Suppressor macrophage treated with lipopolysaccharide for 4 hours (primary cell): Measurements from ENCODE around the gene SPEM2.
"Not testable (repeated sequence)": the region's sequence is repeated elsewhere in the genome, so short reads cannot be mapped to it uniquely, and the experiment has no call there.

Experiments
- DNase-seq: peaks from one replicate; pipeline ENCODE4 v3.0.0-alpha.2; 2020

The SPEM2 gene

DNA sequence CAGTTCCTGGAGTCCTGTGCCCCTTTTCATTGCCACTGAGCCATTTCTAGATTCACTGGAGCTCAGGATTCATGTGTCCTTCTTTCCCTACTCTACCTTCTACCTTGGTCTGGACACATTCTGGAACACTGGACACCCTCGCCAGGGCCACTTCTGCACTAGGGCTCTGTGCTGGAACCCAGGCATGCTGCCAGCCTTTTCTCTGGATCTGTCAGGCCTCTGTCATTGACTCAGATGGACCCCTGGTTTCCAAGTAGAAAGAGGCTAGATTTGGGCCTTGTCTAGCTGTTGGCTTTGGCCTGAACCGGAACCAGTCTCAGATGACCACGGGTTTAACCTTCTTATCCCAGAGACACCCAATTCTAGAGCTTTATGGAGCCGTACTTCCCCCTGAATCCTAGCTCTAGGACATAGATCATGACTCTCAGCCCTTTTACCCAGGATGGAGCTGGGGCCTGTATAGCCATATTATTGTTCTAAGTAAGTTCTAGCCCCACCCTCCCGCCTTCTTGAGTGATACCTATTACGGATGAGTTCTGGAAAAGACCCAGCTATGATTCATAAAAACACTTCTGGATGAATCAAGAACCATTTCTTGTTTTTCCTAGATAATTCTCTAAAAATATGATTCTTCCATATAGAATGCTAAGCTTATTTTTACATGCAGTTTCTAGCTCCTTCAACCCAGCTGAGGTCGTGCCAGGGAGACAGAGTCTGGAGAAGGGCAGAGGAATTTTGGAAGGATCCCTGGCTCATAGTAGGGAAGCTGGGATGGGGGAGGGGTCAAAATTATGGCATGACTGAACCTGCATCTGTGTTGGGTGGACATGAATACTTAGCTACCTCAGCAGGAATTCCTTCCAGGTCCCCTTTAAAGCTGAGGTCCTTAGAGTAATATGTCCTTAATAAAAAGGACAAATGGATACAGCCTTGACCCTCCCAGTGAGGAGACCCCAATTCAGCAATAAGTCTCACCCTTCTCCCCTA lies 18.4 kb downstream of the SPEM2 start:
- DNase-seq, result no peak

DNA sequence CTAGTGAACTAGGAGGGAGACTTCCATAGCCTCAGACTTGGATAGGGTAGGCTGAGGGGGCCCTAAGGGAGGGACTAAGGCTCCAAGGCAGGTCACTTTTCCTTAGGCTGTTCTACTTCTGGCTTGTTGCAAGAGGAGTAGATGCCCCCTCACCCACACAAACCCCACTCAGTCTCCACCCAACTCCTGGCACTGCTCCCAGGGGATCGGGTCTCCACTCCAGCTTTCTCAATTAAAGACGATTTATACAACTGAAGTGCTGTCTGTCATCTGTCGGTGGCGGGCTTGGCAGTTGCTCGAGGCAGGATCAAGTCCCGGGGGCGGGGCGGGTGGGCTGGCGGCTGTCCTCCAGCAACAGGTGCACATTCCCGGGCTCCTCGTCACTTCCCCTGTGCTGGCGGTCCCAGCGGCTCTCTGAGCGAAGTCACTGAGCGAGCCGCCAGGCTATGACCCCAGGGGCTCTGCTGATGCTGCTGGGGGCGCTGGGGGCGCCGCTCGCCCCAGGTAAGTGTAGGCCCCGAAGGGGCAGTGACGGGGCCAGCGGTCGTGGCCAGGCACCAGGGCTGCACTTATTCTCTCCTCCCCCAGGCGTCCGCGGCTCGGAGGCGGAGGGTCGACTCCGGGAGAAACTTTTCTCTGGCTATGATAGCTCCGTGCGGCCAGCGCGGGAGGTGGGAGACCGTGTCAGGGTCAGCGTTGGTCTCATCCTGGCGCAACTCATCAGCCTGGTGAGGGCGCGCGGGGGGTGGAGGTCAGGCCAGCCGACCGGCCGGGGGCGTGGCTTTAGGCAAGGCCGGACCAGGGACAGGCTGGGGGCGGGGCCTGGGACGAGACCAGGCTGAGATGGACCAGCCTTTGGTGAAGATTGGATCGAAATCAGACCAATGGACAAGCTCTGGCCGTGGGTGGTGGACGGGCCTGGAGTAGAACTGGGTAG lies 19.5 kb downstream of the SPEM2 start, which contains the start of gene CHRNB1:
TSS of gene CHRNB1 (plus strand) at position 380 of the 937 bp plus-strand sequence. CDS start at position 447, 67 bp downstream.
- DNase-seq, result peak; percentile 84

DNA sequence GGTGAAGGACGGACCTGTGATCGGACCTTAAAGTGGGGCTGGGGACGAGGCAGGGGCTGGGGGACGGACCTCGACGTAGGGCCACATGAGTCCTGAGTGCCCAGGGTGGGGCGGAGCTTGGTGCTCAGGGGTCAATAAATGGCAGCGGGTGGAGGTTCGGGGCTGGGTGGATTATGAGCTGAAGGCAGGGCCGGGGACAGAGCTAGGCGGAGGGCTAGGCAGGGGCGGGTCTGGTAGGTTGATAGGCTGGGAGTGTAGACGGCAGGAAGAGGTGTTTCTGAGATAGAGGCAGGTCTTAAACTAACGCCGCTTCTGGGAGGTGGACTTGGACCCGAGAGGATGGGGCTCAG lies 20.2 kb downstream of the SPEM2 start:
- no peak for DNase-seq

DNA sequence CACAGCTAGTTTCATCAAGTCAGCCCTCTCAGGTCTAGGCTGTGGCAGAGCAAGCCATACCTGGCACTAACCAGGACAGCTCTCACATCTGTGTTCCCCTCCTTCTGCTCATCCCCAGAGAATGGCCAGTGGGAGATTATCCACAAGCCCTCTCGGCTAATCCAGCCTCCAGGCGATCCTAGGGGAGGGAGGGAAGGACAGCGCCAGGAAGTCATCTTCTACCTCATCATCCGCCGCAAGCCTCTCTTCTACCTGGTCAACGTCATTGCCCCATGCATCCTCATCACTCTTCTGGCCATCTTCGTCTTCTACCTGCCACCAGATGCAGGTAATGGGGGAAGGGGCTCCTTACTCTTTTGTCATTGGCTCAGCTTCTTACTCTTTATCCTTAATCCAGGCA lies 23.0 kb downstream of the SPEM2 start:
- no peak for DNase-seq

DNA sequence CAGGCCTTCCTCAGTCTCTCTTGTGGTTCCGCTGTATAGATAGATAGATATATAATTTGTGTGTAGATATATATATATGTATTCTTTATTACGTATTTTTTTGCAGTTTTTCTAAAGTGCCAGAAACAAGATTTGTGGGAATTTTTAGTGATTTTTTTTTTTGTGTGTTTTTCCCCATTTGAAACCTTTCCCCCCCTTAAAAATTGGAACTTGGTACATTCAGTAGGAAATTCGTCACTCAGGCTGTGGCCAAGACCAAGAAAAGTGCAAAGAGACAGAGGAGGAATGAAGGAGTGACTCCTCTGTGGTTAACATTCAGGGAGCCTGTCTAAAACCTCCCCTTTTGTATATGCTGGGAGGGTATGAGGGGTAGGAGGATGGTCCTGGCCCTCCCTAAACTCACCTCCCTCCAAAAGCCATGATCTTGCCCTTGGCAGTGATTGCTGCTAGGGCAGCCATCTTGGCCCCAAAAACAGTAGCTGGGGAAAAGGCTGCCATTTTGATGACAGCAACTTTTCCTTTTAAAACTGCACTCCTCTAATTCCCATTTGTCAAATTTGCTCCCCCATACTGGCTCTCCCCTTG lies 34.6 kb downstream of the SPEM2 start:
- no peak for DNase-seq

DNA sequence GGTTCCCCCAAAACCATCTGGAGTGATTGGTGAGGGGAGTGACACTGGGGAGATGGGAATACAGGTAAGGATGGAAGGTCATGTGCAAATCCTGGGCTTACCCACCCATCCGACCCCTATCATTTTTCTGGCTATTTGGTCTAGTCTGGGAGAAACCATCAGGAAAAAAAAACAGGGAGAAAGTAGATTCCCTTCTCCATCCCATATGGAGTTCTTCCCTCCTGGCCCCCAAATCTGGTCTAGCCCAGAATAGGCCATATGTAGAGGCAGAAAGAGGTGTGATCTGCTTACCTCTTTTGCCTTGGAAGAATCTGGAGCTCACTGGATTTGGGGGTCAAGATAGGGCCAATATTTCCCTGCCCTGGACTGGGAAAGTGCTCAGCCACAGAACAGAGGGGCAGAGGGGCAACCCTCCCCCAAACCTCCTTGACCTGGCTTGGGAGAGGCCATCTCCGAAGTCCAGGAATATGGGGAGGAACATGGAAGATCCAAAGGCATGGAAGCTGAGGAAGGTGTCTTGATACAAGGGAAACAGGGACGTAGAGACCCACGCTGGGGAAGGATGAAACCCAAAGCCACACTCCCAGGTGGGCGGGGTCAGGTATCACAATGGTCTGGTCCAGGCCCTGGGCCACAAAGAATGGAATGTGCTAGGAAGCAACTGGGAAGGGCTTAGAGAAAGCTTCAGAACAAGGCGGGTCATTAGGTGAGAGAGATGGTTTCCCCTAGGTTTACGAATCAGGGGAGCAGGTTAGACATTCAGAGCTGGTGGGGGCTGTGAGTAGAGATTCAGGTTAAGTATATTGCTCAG lies 35.6 kb downstream of the SPEM2 start:
- no peak for DNase-seq

DNA sequence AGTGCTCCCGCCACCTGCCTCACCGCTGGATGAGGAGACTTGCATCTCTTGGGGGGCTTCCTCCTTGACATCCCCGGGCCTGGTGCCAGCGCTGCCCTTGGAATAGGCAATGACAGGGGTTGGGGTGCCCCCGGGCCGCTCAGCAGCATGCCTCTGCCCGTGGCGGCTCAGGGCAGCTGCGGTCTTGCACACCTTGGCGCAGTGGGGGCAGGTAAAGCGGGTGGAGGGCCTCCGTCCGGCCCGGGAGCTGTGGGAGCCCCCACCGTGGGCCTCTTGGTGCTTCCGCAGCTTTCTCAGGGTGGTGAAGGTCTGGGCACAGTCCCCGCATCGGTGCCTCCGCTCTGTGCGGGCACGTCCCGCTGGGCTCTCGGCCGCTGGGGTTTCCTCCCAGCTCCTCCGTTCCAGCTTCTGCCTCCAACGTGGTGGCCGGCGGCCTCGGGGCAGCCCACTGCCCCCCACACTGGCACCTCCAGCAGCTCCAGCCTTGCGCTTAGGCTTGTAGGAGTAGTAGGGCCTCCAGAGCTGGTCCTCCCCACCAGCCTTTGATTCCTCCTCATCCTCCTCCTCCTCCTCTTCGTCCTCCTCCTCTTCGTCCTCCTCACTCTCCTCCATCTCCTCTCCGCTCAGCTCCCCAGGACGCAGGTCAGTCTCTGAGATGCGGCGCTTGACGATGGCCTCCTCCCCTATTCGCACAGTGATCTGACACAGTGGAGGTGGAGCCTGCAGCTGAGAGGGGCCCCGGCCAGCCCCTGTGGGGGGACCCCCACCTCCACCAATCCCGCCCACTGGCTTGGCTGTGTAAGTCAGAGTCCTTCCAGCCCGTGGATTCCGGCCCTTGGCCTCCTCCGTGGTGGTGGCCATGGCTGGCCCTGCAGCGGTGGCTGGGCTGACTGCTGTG lies 37.3 kb downstream of the SPEM2 start:
- DNase-seq, result no peak

DNA sequence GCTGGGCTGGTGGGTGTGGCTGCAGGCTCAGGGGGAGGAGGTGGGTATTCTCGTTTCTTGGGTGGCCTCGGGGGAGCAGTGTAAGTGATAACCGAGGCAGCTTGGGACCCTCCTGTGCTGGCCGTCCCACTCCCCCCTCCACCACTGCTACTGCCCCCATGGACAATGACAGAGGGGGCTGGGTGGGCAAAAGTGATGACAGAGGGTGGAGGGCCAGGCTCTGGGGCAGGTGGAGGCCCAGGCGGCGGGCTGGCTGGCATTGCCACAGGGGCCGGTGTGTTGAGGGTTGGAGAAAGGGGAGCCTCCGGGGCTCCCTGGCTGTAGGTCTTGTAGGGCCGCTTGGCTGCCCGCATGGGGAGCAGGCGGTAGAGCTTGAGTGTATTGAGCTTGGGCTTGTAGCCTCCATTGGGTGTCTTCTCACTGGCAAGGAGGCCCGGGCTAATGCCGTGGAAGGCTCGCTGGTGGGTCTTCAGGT lies 38.0 kb downstream of the SPEM2 start:
- DNase-seq, result no peak

DNA sequence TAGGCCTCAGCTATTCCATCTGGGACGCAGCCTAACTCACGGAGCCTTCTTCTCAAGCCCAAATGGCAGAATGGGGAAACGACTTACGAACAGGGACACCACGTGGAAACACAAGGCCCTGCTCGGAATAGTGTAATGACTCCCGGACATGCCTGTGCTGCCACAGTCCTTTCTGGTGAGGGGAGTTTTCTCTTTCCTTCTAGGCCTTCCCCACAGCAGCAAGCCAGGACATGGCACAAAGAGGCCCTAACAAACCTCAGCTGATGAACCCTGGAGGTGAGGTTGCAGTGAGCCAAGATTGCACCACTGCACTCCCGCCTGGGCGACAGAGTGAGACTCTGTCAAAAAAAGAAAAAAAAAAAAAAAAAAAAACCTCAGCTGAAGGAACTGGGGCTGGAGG lies 38.7 kb downstream of the SPEM2 start:
- no peak for DNase-seq

DNA sequence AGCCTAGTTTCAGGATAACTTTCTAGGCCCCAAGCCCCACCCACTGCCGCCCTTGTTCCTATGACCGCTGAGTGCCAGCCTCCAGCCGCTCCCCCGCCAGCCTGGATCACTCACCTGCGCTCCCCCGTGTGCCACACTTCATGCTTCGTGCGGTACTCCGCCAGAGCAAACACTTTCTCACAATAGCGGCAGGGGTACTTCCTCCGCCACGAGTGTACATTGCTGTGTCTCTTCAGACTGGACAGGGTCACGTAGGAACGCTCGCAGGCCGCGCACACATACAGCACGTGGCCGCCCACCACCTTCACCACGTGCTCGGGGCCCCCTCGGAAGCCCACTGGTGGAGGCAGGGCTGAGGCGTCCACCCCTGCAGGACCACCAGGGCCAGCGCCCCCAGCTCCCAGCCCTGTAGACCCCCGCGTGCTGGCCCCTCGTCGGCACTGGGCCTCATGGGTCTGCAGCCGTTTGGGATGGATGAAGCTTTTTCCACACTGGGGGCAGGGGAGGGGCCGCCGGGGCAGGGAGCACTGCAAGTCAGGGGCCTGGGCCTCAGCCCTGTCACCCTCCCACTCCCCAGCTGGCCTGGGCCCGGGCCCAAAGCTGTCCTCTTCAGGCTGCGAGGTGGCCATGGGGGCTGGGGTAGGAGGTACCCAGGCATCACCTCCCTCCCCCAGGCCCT lies 40.3 kb downstream of the SPEM2 start:
- no peak for DNase-seq

DNA sequence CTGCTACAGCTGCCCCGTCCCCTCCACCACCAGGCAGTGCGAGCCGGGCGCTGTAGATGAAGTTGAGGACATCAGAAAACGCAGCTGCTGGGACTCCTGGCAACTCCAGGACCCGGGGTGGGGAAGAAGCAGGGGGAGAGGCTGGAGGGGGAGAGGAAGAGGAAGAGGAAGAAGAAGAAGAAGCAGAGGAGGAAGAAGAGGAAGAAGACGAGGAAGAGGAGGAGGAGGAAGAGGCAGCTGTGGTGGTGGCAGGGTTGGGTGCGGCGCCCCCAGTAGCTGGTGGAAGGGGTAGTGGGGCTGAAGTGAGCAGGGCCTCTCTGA lies 40.9 kb downstream of the SPEM2 start:
- DNase-seq, result no peak

DNA sequence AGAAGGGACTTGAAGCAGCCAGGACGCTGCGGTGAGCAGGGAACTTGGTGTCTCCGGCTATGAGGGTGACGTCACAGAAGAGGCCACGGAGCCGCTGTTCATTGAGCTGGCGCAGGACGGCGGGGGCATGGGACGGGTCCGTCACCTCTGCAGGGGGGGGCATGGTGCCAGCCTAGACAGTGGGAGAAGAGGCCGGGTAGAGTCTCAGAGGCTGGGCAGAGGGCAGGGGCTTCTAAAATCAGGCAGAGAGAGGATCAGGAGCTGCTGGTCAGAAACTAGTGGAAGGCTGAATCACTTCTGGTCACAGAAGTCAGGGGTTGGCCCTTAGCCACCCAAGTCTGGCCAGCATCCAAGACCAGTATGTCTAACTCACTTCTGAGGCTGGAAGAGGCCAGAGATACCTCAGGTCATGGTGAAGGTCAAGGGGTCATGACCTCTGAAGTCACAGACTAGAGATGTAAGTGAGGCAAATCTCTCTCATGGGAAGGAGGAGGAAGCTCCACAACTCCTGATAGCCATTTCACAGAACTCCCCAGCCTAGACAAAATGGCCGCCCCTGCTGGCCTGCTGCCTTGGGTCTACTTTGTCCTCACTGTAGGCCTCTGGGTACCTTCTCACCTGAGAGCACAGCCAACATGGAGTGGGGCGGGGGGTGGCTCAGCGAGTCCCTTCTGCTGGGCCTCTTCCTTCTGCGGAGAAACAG lies 41.4 kb downstream of the SPEM2 start:
- DNase-seq, result peak; percentile 80

DNA sequence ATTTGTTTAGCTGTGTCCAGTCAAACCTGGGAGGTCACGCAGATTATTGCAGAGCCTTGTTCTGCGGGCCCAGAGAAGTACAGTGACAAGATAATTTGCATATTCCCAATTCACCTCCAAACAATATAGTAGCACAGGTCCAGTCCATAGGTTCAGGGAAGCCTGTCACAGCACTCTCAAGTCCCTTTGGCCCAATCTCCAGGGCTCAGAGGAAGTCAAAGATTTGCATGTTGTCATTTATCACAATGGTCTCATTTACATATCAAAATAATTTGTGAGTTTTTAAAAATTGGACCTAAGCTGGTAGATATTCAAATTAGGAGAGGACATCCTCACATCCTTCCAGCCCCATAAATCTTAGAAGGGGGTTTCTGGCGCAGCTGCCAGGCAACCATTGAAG lies 42.1 kb downstream of the SPEM2 start:
- no peak for DNase-seq

DNA sequence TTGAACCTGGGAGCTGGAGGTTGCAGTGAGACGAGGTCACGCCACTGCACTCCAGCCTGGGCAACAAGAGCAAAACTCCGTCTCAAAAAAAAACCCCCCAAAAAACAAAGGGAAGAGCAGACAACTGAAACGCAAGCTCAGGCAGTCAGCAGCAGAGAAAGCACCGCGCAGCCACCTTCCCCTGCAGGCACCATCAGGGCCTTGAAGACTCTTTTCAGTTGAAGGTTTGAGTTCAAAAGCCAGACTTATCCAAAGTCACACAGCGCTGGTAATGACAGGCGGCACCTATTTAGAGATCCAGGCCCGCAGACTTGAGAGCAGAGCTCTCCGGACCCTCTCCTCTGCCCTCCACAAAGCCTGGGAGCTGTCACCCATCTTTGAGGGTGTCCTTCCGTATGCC lies 42.9 kb downstream of the SPEM2 start:
- DNase-seq, result no peak

DNA sequence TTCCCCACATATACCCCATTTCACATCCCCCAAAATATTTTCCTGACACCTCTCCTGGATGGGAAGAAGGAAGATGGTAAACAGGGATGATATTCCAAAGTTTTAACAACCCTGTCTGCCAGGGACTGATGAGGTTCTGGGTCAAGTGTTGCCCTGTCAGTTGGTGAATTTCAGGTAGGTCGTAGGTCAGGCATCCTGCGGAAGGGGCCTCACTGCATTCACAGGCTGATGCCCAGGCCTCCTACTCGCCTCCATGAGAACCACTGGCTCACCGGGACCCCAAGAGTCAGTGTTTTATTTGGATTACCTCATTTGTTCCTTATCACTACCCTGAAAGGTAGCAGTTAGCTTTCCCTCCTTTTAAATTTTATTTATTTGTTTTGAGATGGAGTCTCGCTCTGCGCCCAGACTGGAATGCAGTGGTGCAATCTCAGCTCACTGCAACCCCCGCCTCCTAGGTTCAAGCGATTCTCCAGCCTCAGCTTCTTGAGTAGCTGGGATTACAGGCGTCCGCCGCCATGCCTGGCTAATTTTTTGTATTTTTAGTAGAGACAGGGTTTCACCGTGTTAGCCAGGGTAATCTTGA lies 43.5 kb downstream of the SPEM2 start:
- DNase-seq, result no peak

DNA sequence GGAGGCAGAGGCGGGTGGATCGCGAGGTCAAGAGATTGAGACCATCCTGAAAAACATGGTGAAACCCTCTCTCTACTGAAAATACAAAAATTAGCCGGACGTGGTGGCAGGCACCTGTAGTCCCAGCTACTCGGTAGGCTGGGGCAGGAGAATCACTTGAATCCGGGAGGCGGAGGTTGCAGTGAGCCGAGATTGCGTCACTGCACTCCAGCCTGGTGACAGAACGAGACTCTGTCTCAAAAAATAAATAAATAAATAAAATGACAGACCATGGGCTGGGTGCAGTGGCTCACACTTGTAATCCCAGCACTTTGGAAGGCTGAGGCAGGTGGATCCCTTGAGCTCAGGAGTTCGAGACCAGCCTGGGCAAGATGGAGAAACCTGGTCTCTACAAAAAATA lies 44.4 kb downstream of the SPEM2 start:
- not testable (repeated sequence) for DNase-seq

DNA sequence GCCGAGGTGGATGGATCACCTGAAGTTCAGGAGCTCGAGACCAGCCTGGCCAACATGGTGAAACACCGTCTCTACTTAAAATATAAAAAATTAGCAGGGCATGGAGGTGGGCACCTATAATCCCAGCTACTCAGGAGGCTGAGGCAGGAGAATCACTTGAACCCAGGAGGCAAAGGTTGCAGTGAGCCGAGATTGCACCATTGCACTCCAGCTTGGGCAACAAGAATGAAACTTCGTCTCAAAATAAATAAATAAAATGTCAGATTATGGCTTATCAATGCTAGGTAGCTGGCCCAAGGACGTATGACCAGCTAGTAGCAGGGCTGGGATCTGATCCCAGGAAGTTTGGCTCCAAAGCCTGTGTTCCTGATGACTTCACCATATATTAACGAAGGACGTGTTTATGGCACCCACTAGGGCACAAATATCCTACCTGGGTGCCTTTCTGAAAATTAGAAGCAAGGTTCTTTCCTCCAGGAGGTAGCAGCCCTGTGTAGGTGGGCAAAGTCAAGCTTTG lies 45.1 kb downstream of the SPEM2 start:
- DNase-seq, result not testable (repeated sequence)

DNA sequence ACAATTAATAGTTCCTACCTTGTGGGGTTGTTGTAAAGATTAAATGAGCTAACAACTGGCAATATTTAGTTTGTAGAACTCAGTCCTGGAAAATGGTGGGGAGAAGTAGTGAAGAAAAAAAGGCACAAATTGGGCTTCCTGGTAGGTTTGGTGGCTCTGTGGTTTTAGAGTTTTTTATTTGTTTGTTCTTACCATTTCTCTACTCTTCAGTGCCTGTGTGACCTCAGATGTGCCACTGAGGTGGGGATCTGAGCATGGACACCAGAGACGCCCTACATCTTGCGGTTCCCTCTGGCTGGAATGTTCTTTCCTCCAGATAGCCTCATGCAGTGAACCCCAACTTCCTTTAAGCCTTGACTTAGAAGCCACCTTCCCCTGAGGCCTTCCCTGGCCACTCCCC lies 46.3 kb downstream of the SPEM2 start:
- no peak for DNase-seq

DNA sequence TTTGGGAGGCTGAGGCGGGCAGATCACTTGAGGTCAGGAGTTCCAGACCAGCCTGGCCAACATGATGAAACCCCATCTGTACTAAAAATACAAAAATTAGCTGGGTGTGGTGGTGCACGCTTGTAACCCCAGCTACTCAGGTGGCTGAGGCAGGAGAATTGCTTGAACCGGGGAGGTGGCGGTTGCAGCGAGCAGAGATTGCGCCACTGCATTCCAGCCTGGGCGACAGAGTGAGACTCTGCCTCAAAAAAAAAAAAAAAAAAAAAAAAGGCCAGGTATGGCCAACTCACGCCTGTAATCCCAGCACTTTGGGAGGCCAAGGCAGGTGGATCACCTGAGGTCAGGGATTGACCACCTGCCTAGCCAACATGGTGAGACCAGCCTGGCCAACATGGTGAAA lies 49.4 kb downstream of the SPEM2 start:
- DNase-seq, result not testable (repeated sequence)
